Activated T-cell treated with anti-CD3 and anti-CD28 coated beads for 4 hours (primary cell): ENCODE results near the gene CKMT1B.
"Not testable (repeated sequence)": the region's sequence is repeated elsewhere in the genome, so short reads cannot be mapped to it uniquely, and the experiment has no call there.

Source experiments
- DNase-seq: peaks from one replicate; pipeline ENCODE4 v3.0.0-alpha.2; 2020

The CKMT1B gene

GRCh38 chr15:43593328-43594190, at the start of gene CKMT1B:
Gene CKMT1B, plus strand, starts transcription at chr15:43594027. Its CDS starts 192 bp downstream, at chr15:43594219.
- not testable (repeated sequence) for DNase-seq

DNA sequence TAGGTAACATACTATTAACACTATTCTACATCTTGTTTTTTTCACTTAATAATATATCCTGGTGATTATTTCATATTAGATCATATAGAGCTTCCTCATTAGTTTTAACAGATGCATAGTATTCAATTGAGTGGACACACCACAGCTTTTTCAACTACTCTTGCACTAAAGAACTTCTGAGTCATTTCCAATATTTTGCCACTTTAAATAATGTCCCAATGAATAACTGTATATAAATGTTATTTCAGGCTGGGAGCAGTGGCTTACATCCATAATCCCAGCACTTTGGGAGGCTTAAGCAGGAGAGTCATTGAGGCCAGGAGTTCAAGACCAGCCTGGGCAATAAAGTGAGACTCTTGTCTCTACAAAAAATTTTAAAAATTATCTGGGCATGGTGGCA, 49.6 kb upstream of the CKMT1B start:
- DNase-seq = no peak

DNA sequence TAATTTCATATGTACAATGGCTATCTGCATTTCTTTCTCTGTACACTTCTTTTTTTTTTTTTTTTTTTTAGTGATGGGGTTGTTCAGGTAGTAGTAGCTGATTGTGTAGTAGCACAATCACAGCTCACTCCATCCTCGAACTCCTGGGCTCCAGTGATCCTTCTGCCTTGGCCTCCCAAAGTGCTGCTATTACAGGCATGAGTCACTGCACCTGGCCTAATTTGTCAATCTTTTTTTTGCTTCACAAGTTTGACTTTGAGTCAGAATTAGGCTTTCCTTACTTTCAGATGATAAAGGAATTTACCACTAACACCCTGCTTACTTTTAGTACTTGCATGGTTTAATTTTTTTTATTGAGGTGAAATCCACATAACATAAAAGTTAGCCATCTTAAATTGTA, 48.4 kb upstream of the CKMT1B start:
- no peak for DNase-seq

- no peak for DNase-seq
These were observed 46.3 kb upstream of the CKMT1B start for GRCh38 chr15:43547539-43547938.

GRCh38 chr15:43550527-43551363, 43.1 kb upstream of the CKMT1B start:
- DNase-seq = no peak

GRCh38 chr15:43552256-43552655, 41.6 kb upstream of the CKMT1B start:
- DNase-seq = no peak

DNA sequence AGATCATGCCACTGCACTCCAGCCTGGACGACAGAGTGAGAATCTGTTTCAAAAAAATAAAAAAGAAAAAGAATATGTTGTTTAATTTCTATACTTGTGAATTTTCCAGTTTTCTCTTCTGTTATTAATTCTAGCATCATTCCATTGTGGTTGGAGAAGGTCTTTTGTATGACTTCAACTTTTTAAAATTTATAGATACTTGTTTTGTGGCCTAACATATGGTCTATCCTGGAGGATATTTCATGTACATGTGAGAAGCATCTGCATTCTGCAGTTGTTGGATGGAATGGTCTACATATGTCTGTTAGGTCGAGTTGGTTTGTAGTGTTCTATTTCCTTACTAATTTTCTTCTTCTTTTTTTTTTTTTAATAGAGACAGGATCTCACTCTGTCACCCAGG, 40.8 kb upstream of the CKMT1B start:
- no peak for DNase-seq

GRCh38 chr15:43562753-43563152, 31.1 kb upstream of the CKMT1B start:
- DNase-seq = not testable (repeated sequence)

GRCh38 chr15:43563793-43564192, 30.0 kb upstream of the CKMT1B start:
- DNase-seq = not testable (repeated sequence)

DNA sequence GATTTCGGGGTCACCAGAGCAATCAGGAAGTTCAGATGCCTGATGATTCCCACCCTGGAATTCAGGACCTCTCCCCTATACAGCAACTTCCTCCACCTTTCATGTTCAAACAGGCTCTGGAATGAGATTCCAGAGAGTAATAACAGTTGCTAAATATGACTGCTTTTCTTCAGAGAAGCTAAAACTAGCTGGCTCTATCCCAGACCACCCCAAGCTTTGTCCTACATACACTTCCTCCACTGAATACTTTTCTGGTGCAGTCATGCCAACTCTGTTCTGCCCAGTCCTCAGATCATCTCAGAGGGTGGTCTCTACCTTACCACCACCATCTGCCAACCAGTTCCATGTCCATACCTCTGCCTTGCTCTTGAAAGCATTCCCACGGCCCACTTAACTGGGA, 27.2 kb upstream of the CKMT1B start:
- DNase-seq = not testable (repeated sequence)

DNA sequence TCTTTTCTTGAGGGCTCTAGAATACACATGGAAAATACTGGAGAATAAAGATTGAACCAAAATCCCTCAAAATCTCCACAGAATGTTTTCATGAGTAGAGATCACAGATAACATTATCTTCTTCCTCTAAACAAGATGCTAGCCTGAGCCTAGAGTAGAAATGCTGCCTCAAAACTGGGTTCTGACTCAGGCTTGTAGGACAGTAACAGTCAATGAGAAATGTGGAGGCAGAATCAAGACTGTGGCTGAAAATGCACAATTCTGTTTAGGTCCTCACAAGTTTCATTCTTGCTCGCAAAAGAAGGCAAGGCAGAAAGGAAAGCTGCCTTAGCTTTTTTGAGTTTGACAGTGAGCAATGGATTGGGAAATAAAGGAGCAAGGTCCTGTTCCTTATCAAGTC, 19.2 kb upstream of the CKMT1B start:
- not testable (repeated sequence) for DNase-seq

DNA sequence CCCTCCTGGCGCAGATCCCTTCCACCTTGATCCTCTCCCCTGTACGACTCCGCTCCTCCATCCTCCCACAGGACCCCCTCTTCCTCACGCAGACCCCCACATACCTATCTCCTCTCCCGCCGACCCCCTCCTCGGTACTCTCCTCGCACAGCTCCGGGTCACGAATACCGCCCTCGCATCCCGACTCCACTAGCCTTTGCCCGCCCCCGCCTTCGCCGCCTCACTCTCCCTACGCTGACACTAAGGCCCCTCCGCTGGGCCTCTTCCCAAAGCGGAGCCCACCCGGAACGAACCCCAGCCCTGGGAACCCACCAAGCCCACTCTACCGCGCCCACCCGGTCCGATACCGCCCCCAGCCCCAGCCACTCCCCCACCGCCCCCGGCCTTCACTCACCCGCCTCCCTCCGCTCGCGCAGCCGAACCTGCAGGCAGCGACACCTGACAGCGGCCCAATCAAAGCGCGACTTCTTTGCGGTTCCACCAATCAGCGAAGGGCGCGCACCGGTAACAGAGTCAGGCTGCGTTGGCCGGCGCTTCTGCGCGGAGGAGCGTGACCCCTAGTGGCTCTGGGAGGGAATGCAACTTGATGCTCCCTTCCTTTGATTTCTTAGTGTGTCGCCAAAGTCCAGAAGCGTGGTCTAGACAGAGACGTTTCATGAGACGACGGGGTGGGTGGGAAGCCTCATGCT, 3.9 kb upstream of the CKMT1B start, which contains the start of gene PPIP5K1:
Gene PPIP5K1 (minus strand): TSS at position 431 of the 689 bp plus-strand sequence. CDS start 5,704 bp downstream, outside the sequence.
- not testable (repeated sequence) for DNase-seq

DNA sequence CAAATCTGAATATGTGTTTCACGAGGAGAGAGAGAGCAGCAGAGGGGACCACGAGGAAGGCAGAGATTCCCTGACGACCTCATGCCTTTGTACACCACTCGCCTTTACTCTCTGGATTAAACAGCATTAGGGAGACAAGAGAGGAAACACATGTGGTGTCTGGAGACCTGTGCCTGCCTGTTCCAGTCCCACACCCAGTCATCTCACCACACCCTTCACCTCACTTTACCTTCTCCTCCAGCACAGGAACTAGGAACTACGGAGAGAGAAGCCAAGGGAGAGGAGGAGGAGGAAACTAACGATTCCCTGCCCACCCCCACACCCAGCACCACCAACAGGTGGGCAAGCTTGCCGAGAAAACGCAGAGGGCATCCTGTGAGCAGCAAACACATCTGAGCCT, 986 bp upstream of the CKMT1B start:
- DNase-seq = not testable (repeated sequence)

GRCh38 chr15:43599131-43599530, 5.3 kb downstream of the CKMT1B start:
- DNase-seq = not testable (repeated sequence)

- not testable (repeated sequence) for DNase-seq
These were observed 6.4 kb downstream of the CKMT1B start for GRCh38 chr15:43600200-43600599.

GRCh38 chr15:43602233-43602632, 8.4 kb downstream of the CKMT1B start:
- DNase-seq = not testable (repeated sequence)

DNA sequence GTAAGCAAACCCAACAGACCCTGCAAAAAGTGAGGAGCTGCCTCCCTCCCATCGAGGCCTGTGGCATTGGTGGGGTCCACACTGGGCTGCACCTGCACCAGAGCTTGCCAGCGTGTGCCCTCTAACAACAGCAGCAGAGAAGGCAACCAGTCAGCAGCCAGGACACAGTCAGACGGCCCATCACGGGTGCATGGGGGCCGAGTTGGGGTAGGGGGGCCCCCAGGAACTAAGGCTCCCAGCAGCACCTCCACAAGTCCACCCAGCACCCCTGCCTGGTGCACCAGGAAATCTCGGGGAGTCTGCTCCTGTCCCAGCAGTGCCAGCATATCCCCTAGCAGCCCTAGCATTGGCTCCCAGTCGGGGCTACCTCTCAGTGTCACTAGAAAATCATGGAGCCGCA, 23.9 kb downstream of the CKMT1B start:
- DNase-seq = not testable (repeated sequence)

- DNase-seq = not testable (repeated sequence)
These were observed 24.9 kb downstream of the CKMT1B start, which contains the start of gene STRC for GRCh38 chr15:43618700-43619099. Gene STRC, minus strand, starts transcription at chr15:43618800. Its CDS starts 78 bp downstream, at chr15:43618722.

GRCh38 chr15:43622068-43622799, 28.4 kb downstream of the CKMT1B start:
- DNase-seq = not testable (repeated sequence)

- DNase-seq = no peak
These were observed 31.3 kb downstream of the CKMT1B start for GRCh38 chr15:43625106-43625505.

DNA sequence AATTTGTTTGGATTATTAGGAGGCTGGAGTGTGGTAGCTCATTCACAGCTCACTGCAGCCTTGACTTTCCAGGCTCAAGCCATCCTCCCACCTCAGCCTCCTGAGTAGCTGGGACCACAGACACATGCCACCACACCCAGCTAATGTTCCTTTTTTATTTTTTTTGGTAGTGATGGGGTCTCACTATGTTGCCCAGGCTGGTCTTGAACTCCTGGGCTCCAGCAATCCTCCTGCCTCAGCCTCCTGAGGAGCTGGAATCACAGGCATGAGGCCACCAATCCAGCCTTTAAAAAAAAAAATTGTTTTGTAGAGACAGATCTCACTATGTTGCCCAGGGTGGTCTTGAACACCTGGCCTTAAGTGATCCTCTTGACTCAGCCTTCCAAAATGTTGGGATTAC, 33.1 kb downstream of the CKMT1B start:
- DNase-seq = not testable (repeated sequence)
